Smooth muscle cell (in vitro differentiated cells): ENCODE measurements around the gene DUS2. TPM values are rescaled to one million over a fixed set of nuclear protein-coding genes. Genes with fewer than 3 reads are reported as not detected.

Source experiments
- DNase-seq: peaks from one replicate; lab custom pipeline; 2025; ENCODE audit not compliant: unreplicated experiment; lab: John Stamatoyannopoulos, UW
- H2AFZ ChIP-seq: fragments of 200-600 bp; sonication (generic); 2 replicates; pipeline ENCODE4 v1.6.0; 2016; ENCODE audit warnings: antibody characterized with exemption, low read depth, mild to moderate bottlenecking
- H3F3A ChIP-seq: fragments of 200-600 bp; sonication (generic); 2 replicates; pipeline ENCODE4 v1.6.0; 2017; ENCODE audit warnings: antibody characterized with exemption, low read depth
- H3K27ac ChIP-seq: fragments of 200-600 bp; sonication (generic); 2 replicates; pipeline ENCODE4 v1.5.1; 2016; ENCODE audit warnings: low read depth, mild to moderate bottlenecking
- H3K27me3 ChIP-seq: fragments of 200-600 bp; sonication (generic); 2 replicates; pipeline ENCODE4 v1.6.1; 2016; ENCODE audit warnings: low read depth, mild to moderate bottlenecking
- H3K36me3 ChIP-seq: fragments of 200-600 bp; sonication (generic); 2 replicates; pipeline ENCODE4 v1.5.1; 2016; ENCODE audit warnings: low read depth
- H3K4me1 ChIP-seq: fragments of 200-600 bp; sonication (generic); 2 replicates; pipeline ENCODE4 v1.5.1; 2016; ENCODE audit warnings: low read depth
- H3K4me2 ChIP-seq: fragments of 200-600 bp; sonication (generic); 2 replicates; pipeline ENCODE4 v1.6.0; 2016; ENCODE audit warnings: mild to moderate bottlenecking
- H3K4me3 ChIP-seq: fragments of 200-600 bp; sonication (generic); 2 replicates; pipeline ENCODE4 v1.5.1; 2016; ENCODE audit warnings: mild to moderate bottlenecking
- H3K79me2 ChIP-seq: fragments of 200-600 bp; sonication (generic); 2 replicates; pipeline ENCODE4 v1.6.0; 2016; ENCODE audit warnings: low read depth, mild to moderate bottlenecking
- H3K9ac ChIP-seq: fragments of 200-600 bp; sonication (generic); 2 replicates; pipeline ENCODE4 v1.6.0; 2016; ENCODE audit warnings: low read depth
- H3K9me3 ChIP-seq: fragments of 200-600 bp; sonication (generic); replicated peaks from 2 replicates; pipeline ENCODE4 v1.5.1; 2016; ENCODE audit warnings: low read depth
- H4K20me1 ChIP-seq: fragments of 200-600 bp; sonication (generic); 2 replicates; pipeline ENCODE4 v1.6.0; 2016; ENCODE audit warnings: low read depth
- CTCF ChIP-seq: fragments of 200-600 bp; sonication (generic); IDR thresholded peaks from 2 replicates; pipeline ENCODE4 v1.5.1; 2017; ENCODE audit warnings: borderline replicate concordance, mild to moderate bottlenecking, antibody characterized with exemption; ENCODE audit not compliant: insufficient read depth, poor library complexity, severe bottlenecking
- WGBS: methylation state at CpG from one replicate; pipeline ENCODE4 v1.1.7; 2016; ENCODE audit warnings: low lambda C conversion rate; 5-methylcytosine and 5-hydroxymethylcytosine counted together
- polyA plus RNA-seq: library from polyadenylated mRNA; unstranded; fragments of >200 nt; fragmentation: Nextera tagmentation; extraction: Ambion mirVana; gene quantifications from 2 replicates; pipeline ENCODE4 v1.2.1, GENCODE V29; 2016
- total RNA-seq: library from RNA; depleted of rRNA; stranded (reverse); fragments of >200 nt; gene quantifications from 2 replicates; pipeline ENCODE4 v1.2.3, GENCODE V29; 2014

DUS2 gene
- total and polyA plus RNA-seq, 2 experiments from 2014 or later, result 12.1 to 23.5 TPM

- H3K9ac ChIP-seq, result no peak overlapping the region
- no peaks in the 10 kb centered on the region for H4K20me1 ChIP-seq
- H3K79me2 ChIP-seq, result no peaks in the 10 kb centered on the region
- DNase-seq, result no peak
- no peaks in the 10 kb centered on the region for H3K9me3 ChIP-seq
- H3K4me2 ChIP-seq, result no peak overlapping the region
- no peaks in the 10 kb centered on the region for H3F3A ChIP-seq
- H3K4me1 ChIP-seq, result no peaks in the 10 kb centered on the region
- peaks cover 3% of the 10 kb centered on the region for H3K36me3 ChIP-seq
- H2AFZ ChIP-seq, result no peak overlapping the region
- H3K27ac ChIP-seq, result no peak overlapping the region
- no peak for TF ChIP-seq CTCF
- no peaks in the 10 kb centered on the region for H3K27me3 ChIP-seq
- 97% methylated on average over 4 of the region's 4 CpGs for WGBS
- no peak overlapping the region for H3K4me3 ChIP-seq
Observed at GRCh38 chr16:68062910-68063393, 39.9 kb downstream of the DUS2 start.

- Histone ChIP-seq H3K36me3 (peaks cover 2% of the 10 kb centered on the region), H3K79me2 (no peaks in the 10 kb centered on the region), H3K4me3 (no peak overlapping the region), H3K4me1 (no peaks in the 10 kb centered on the region), H3K9me3 (no peaks in the 10 kb centered on the region), H3K27ac (no peak overlapping the region), H3K4me2 (no peak overlapping the region), H3K9ac (no peak overlapping the region), H2AFZ (no peak overlapping the region), H4K20me1 (no peaks in the 10 kb centered on the region), H3K27me3 (no peaks in the 10 kb centered on the region), H3F3A (no peaks in the 10 kb centered on the region)
- no peak for DNase-seq
- 34% methylated on average over 2 of the region's 2 CpGs for WGBS
- peak; percentile 60 for TF ChIP-seq CTCF
Observed at GRCh38 chr16:68064791-68065365, 41.8 kb downstream of the DUS2 start.

GRCh38 chr16:68065716-68066305 lies 42.7 kb downstream of the DUS2 start:
- H4K20me1 ChIP-seq, result no peaks in the 10 kb centered on the region
- no peaks in the 10 kb centered on the region for H3K36me3 ChIP-seq
- no peaks in the 10 kb centered on the region for H3K4me1 ChIP-seq
- H3F3A ChIP-seq, result no peaks in the 10 kb centered on the region
- H3K79me2 ChIP-seq, result no peaks in the 10 kb centered on the region
- no peak for DNase-seq
- no peak overlapping the region for H3K4me3 ChIP-seq
- H3K9me3 ChIP-seq, result no peaks in the 10 kb centered on the region
- no peaks in the 10 kb centered on the region for H3K27me3 ChIP-seq
- no peak for TF ChIP-seq CTCF
- no peak overlapping the region for H3K27ac ChIP-seq
- no peak overlapping the region for H3K4me2 ChIP-seq
- no peak overlapping the region for H3K9ac ChIP-seq
- 71% methylated on average over 6 of the region's 6 CpGs for WGBS
- no peak overlapping the region for H2AFZ ChIP-seq

GRCh38 chr16:68066763-68067162 lies 43.7 kb downstream of the DUS2 start:
- no peak for DNase-seq
- Histone ChIP-seq H3K79me2 (no peaks in the 10 kb centered on the region), H3K9ac (no peak overlapping the region), H3K4me2 (no peak overlapping the region), H3K4me1 (no peaks in the 10 kb centered on the region), H2AFZ (no peak overlapping the region), H3K4me3 (no peak overlapping the region), H4K20me1 (no peaks in the 10 kb centered on the region), H3K36me3 (no peaks in the 10 kb centered on the region), H3K27ac (no peak overlapping the region), H3F3A (no peaks in the 10 kb centered on the region), H3K9me3 (no peaks in the 10 kb centered on the region), H3K27me3 (no peaks in the 10 kb centered on the region)
- no peak for TF ChIP-seq CTCF
- 86% methylated on average over 1 of the region's 1 CpG for WGBS
